Transverse colon (tissue), 4 donors: Measurements from ENCODE around the gene MAN2A1. TPM values are rescaled to one million over a fixed set of nuclear protein-coding genes. Genes with fewer than 3 reads are reported as not detected.

Experiments
- DNase-seq: peaks from one replicate; pipeline ENCODE4 v3.0.0-alpha.2; 2019
- H3K27ac ChIP-seq, 4 donors: fragments of 200-600 bp; sonication (generic); 2 replicates each; pipeline ENCODE4 v1.5.1; 2016 to 2018; ENCODE audit warnings: inconsistent platforms in 4 of 4
- H3K27me3 ChIP-seq: fragments of 200-600 bp; sonication (generic); 2 replicates; pipeline ENCODE4 v1.5.1; 2017; ENCODE audit warnings: inconsistent platforms
- H3K36me3 ChIP-seq, 4 donors: fragments of 200-600 bp; sonication (generic); 2 replicates each; pipeline ENCODE4 v1.5.1; 2017 to 2019; ENCODE audit warnings: inconsistent platforms in 4 of 4
- H3K4me1 ChIP-seq, 4 donors: fragments of 200-600 bp; sonication (generic); 2 replicates each; pipeline ENCODE4 v1.5.1; 2017 to 2020; ENCODE audit warnings: inconsistent platforms in 4 of 4
- H3K4me3 ChIP-seq, 4 donors: fragments of 200-600 bp; sonication (generic); 1 replicate in 1 of 4; 2 replicates in 3 of 4; pipeline versions ENCODE4 v1.5.1 to v1.6.1; 2017 to 2019; ENCODE audit warnings: inconsistent platforms in 4 of 4
- H3K9me3 ChIP-seq, 2 donors: fragments of 200-600 bp; sonication (generic); 2 replicates each; pipeline ENCODE4 v1.5.1; 2017 to 2019; ENCODE audit warnings: inconsistent platforms in 2 of 2
- EP300 ChIP-seq: sonication (generic); formaldehyde crosslinking; IDR thresholded peaks from one replicate; pipeline ENCODE4 v1.6.1; 2017; ENCODE audit warnings: antibody characterized with exemption, low read depth
- POLR2A ChIP-seq: fragments of 450-650 bp; IDR thresholded peaks from one replicate; pipeline ENCODE4 v1.6.1; 2016; ENCODE audit warnings: antibody characterized with exemption, mild to moderate bottlenecking, moderate library complexity
- POLR2AphosphoS5 ChIP-seq, 3 donors: sonication (generic); formaldehyde crosslinking; IDR thresholded peaks; one replicate each; pipeline ENCODE4 v1.6.1; 2016; ENCODE audit warnings: antibody characterized with exemption in 3 of 3
- WGBS, 2 donors: methylation state at CpG; one replicate each; pipeline ENCODE4 v1.1.5; 2018; ENCODE audit warnings: low coverage in 1 of 2; 5-methylcytosine and 5-hydroxymethylcytosine counted together
- in situ Hi-C, 4 donors: fragments of 200-750 bp; cut with MboI; loops; one replicate each; pipeline versions ENCODE4 v1.15.0 to v1.15.1; 2017; ENCODE audit warnings: low sequenced_read_pairs in 3 of 4, low pct_ligation_motif_present in 1 of 4, low pct_unique_long_range_greater_than_20kb in 1 of 4
- intact Hi-C: fragments of 100-400 bp; cut with DNase I; formaldehyde crosslinking; loops from one replicate; pipeline ENCODE4 v1.15.1; 2023; ENCODE audit warnings: low total_unique reads
- total RNA-seq, 4 donors: library from RNA; depleted of rRNA; stranded (reverse); fragments of >200 nt; gene quantifications; one replicate each; pipeline ENCODE4 v1.1.0, GENCODE V29; 2016
- TF ChIP-seq, protein P1 (sequence below), 5 experiments: fragments of 200-600 bp in 3 of 5; fragments of 450-650 bp in 2 of 5; sonication (generic) in 3 of 5; IDR thresholded peaks; 1 replicate in 2 of 5; 2 replicates in 3 of 5; pipeline ENCODE4 v1.5.1; 2016 to 2017; ENCODE audit warnings: antibody characterized with exemption in 5 of 5, inconsistent platforms in 3 of 5, mild to moderate bottlenecking in 2 of 5, moderate library complexity in 1 of 5

The MAN2A1 gene
- total RNA-seq, 4 donors from 2014 or later, result 39.2 to 95.3 (median 70.4) TPM

DNA sequence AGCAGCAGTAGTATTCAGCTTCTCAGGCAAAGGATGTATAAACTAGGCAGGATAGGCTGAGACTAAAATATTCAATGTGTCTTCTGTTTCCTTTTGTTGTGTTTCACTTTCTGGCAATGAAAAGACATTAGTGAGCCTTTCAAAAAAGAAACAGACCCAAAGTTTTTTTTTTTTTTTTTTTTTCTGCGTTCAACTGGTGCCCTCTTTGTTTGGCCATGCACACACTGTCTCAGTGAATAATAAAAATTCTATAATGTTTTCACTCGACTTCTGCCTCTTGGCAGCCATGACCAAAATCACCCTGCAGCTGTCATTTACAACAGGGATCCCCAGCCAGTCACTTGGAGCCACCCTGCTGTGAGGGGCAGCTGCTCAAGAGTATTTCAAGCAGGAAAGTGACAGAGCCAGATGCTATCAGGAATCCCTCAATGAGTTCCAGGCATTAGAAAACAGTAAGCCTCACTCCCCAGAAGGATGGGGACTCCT is 44.0 kb upstream of the MAN2A1 start:
- no peak for DNase-seq
- in situ Hi-C loops, result no loop called here
- Histone ChIP-seq H3K4me1 (no peaks in the 10 kb centered on the region), H3K4me3 (no peak overlapping the region), H3K27ac (no peak overlapping the region), H3K36me3 (no peaks in the 10 kb centered on the region), H3K27me3 (no peaks in the 10 kb centered on the region), H3K9me3 (no peaks in the 10 kb centered on the region)
- 5 to 25% methylated on average over 2 of the region's 2 CpGs for WGBS, 2 donors
- TF ChIP-seq POLR2AphosphoS5 (IDR thresholded peaks at IDR 0.05) (no peak), POLR2A (no peak), EP300 (no peak)
- TF ChIP-seq, protein P1, sequence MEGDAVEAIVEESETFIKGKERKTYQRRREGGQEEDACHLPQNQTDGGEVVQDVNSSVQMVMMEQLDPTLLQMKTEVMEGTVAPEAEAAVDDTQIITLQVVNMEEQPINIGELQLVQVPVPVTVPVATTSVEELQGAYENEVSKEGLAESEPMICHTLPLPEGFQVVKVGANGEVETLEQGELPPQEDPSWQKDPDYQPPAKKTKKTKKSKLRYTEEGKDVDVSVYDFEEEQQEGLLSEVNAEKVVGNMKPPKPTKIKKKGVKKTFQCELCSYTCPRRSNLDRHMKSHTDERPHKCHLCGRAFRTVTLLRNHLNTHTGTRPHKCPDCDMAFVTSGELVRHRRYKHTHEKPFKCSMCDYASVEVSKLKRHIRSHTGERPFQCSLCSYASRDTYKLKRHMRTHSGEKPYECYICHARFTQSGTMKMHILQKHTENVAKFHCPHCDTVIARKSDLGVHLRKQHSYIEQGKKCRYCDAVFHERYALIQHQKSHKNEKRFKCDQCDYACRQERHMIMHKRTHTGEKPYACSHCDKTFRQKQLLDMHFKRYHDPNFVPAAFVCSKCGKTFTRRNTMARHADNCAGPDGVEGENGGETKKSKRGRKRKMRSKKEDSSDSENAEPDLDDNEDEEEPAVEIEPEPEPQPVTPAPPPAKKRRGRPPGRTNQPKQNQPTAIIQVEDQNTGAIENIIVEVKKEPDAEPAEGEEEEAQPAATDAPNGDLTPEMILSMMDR (IDR thresholded peaks at IDR 0.05), result no peak
- intact Hi-C loops, result no loop called here

DNA sequence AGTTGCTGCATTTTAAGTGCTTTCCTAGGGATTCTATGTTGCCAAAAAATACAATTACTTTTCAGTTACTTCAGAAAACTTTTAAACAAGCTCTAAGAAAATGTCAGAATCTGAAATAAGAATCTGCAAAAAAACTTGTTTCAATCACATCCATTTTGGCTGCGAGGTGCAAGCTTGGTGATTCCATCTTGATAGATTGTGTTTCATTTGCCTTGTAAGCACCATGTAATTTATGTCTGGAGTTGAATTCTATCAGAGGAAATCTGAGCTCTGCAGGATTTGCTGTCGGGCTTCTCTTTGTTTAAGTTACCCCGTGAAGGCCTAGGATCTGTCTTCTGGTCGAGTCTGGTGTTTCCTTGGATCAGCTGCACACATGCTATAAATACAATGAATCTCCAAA is 40.4 kb upstream of the MAN2A1 start:
- Histone ChIP-seq H3K36me3 (no peaks in the 10 kb centered on the region), H3K9me3 (no peaks in the 10 kb centered on the region), H3K4me3 (no peak overlapping the region), H3K27me3 (no peaks in the 10 kb centered on the region), H3K4me1 (no peaks in the 10 kb centered on the region), H3K27ac (no peak overlapping the region)
- TF ChIP-seq EP300 (no peak), POLR2AphosphoS5 (IDR thresholded peaks at IDR 0.05) (no peak)
- TF ChIP-seq, protein P1 (IDR thresholded peaks at IDR 0.05), result no peak
- WGBS, 2 donors, result 37 to 65% methylated on average over 4 of the region's 4 CpGs
- intact Hi-C loops (no loop called here), in situ Hi-C loops (no loop called here)
- DNase-seq, result no peak

DNA sequence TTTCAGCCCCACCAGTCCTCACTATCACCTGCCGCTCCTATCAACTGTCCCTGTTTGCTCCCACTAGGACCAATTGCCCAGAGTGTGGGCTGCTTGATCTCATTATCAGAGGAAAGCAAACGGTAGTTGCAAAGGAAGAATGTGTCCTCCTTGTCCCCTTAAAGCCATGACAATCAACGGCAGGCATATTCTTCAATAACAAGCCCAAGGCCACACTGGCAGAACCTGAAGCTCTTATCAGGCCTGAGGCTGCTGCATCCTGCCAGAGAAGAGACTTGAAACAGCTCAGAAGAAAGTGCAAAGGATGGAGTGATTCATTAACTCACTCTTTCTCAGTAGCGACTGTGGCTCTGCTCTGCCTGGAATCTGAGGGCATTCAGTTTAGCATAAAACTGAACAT is 39.2 kb upstream of the MAN2A1 start:
- no peaks in the 10 kb centered on the region for H3K9me3 ChIP-seq
- H3K36me3 ChIP-seq, result no peaks in the 10 kb centered on the region
- no peaks in the 10 kb centered on the region for H3K4me1 ChIP-seq
- in situ Hi-C loops, result no loop called here
- H3K4me3 ChIP-seq, result no peak overlapping the region
- no peak for DNase-seq
- intact Hi-C loops, result no loop called here
- H3K27me3 ChIP-seq, result no peaks in the 10 kb centered on the region
- TF ChIP-seq POLR2AphosphoS5 (IDR thresholded peaks at IDR 0.05) (no peak), EP300 (no peak), POLR2A (no peak)
- TF ChIP-seq, protein P1 (IDR thresholded peaks at IDR 0.05), result no peak
- H3K27ac ChIP-seq, result no peak overlapping the region
- WGBS, 2 donors, result 52 to 65% methylated on average over 4 of the region's 4 CpGs

DNA sequence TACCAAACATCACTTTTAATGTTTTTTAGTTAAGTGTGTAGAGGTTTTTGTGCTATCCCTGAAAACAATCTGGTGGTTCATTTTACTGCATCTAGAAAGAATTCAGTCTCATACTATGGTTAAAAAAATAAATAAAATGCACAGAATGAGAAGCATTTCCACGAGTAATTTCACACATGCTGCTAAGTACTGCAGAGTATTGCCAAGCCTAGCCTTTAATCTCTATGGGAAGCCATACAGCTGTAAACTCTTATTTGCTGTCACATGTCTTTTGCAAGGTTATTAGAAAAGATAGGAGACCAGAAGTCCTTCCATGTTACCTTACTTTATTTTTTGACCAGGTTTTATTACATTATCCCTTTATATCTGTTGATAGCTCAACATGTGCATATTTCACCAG is 37.6 kb upstream of the MAN2A1 start:
- H3K27ac ChIP-seq, result no peak overlapping the region
- 38 to 42% methylated on average over 1 of the region's 1 CpG for WGBS, 2 donors
- no peak for DNase-seq
- no peaks in the 10 kb centered on the region for H3K27me3 ChIP-seq
- H3K4me1 ChIP-seq, result peaks cover 0 to under 1% (median 0%) of the 10 kb centered on the region in 4 donors
- in situ Hi-C loops (no loop called here), intact Hi-C loops (no loop called here)
- no peaks in the 10 kb centered on the region for H3K36me3 ChIP-seq
- H3K4me3 ChIP-seq, result no peak overlapping the region
- no peaks in the 10 kb centered on the region for H3K9me3 ChIP-seq
- TF ChIP-seq POLR2A (no peak), POLR2AphosphoS5 (IDR thresholded peaks at IDR 0.05) (no peak), EP300 (no peak)
- TF ChIP-seq, protein P1 (IDR thresholded peaks at IDR 0.05), result no peak
